ENCODE results near the gene ARNT2. TPM values are rescaled to one million over a fixed set of nuclear protein-coding genes. Genes with fewer than 3 reads are reported as not detected.

ARNT2 gene
- total and polyA plus RNA-seq, 2 of the 13 experiments (the other 11 are each of a cell fraction or from before 2014, with no cell fraction given): 0.69 to 1.7 TPM

GRCh38 chr15:80459818-80460217 lies 55.6 kb downstream of the ARNT2 start:
- ChIA-PET CTCF (ENCODE audit: low intra/inter-chr PET ratio, low total read pairs) (no interaction called here), POLR2A (no interaction called here)
- H3K9ac ChIP-seq (ENCODE audit: insufficient read depth, low read depth, low read length): peak overlapping the region; percentile 12; the same call in 1 of the 2 replicates
- 0 out of 2 replicates have a peak, but pooled peaks have one; percentile 0 for TF ChIP-seq NCOR1 (IDR thresholded peaks at IDR 0.05; ENCODE audit: borderline replicate concordance, low read length)
- TF ChIP-seq MAFK (conservative IDR thresholded peaks at IDR 0.05 in 1 of 2, IDR thresholded peaks at IDR 0.05 in 1 of 2; ENCODE audit: low read length in 2 of 2): 0 out of 4 replicates have a peak, but pooled peaks of 1 of the 2 experiments have one; percentile 28
- TF ChIP-seq ZHX2 (IDR thresholded peaks at IDR 0.05; ENCODE audit: low read depth): no peak
- no peak for TF ChIP-seq ZHX2 (CRISPR knock-in tag; IDR thresholded peaks at IDR 0.05; ENCODE audit: borderline replicate concordance)
- no peak for TF ChIP-seq FUBP1 (CRISPR knock-in tag; IDR thresholded peaks at IDR 0.05; ENCODE audit: borderline replicate concordance)
- no peak for TF ChIP-seq ZNF333 (CRISPR knock-in tag; IDR thresholded peaks at IDR 0.05; ENCODE audit: borderline replicate concordance)
- TF ChIP-seq ZNF501 (CRISPR knock-in tag; IDR thresholded peaks at IDR 0.05): no peak

More at GRCh38 chr15:80459818-80460217, 55.6 kb downstream of the ARNT2 start:
- no TSS peak for BruUV-seq (replicated peaks)
- H3K9me3 ChIP-seq (ENCODE audit: low read length): no peaks in the 10 kb centered on the region
- no peak overlapping the region for H3K4me3 ChIP-seq (replicated peaks in 1 of 3; ENCODE audit: insufficient read depth in 1 of 3, low read depth in 2 of 3, low read length in 3 of 3)
- H3K79me2 ChIP-seq (ENCODE audit: insufficient read depth, low read length): no peaks in the 10 kb centered on the region
- no peak overlapping the region for H2AFZ ChIP-seq (ENCODE audit: low read length)
- no peak overlapping the region for H3K27ac ChIP-seq (ENCODE audit: extremely low read length, insufficient read depth, low read length)
- no peak for FAIRE-seq
- intact Hi-C loops (cut with micrococcal nuclease; ENCODE audit: unreplicated experiment): loop anchor here (5.0 kb wide), 1 partner anchor 512 kb away; no protein-coding TSS in a partner anchor
- ATAC-seq: peak; percentile 16; the same call in 1 of the 3 replicates
- H3K4me2 ChIP-seq (ENCODE audit: low read depth, low read length): peak overlapping the region; percentile 50
- in situ Hi-C loops (cut with HindIII; ENCODE audit: extremely low pct_ligation_motif_present, low pct_unique_long_range_greater_than_20kb): loop anchor here (5.0 to 25.0 kb wide), 3 partner anchors 52 to 502 kb away; partner anchors contain the start of gene CEMIP
- DNase-seq (ENCODE audit: low spot score): no peak
- no peaks in the 10 kb centered on the region for H4K20me1 ChIP-seq (ENCODE audit: insufficient read depth, low read length)
- H3K27me3 ChIP-seq (ENCODE audit: control insufficient read depth in 1 of 2, insufficient read depth in 2 of 2, low read length in 2 of 2): no peaks in the 10 kb centered on the region
- H3K4me1 ChIP-seq (ENCODE audit: insufficient read depth, low read length): peaks cover 54% of the 10 kb centered on the region
- WGBS (ENCODE audit: low lambda C conversion rate): 49% methylated on average over 2 of the region's 3 CpGs
- no peaks in the 10 kb centered on the region for H3K36me3 ChIP-seq (replicated peaks in 1 of 2; ENCODE audit: control insufficient read depth in 1 of 2, insufficient read depth in 2 of 2, low read length in 2 of 2)

Data from HepG2 (cell line).